Stimulated activated CD8-positive, alpha-beta memory T cell treated with anti-CD3 and anti-CD28 coated beads, Interleukin-12 subunit alpha, Interleukin-12 subunit beta, amount 100 ng/mL, for 24 hours (primary cell): ENCODE results near the gene TMEM82.

ENCODE experiments used
- DNase-seq: peaks from one replicate; pipeline ENCODE4 v3.0.0-alpha.2; 2020; ENCODE audit errors: extremely low read depth

Gene TMEM82

DNA sequence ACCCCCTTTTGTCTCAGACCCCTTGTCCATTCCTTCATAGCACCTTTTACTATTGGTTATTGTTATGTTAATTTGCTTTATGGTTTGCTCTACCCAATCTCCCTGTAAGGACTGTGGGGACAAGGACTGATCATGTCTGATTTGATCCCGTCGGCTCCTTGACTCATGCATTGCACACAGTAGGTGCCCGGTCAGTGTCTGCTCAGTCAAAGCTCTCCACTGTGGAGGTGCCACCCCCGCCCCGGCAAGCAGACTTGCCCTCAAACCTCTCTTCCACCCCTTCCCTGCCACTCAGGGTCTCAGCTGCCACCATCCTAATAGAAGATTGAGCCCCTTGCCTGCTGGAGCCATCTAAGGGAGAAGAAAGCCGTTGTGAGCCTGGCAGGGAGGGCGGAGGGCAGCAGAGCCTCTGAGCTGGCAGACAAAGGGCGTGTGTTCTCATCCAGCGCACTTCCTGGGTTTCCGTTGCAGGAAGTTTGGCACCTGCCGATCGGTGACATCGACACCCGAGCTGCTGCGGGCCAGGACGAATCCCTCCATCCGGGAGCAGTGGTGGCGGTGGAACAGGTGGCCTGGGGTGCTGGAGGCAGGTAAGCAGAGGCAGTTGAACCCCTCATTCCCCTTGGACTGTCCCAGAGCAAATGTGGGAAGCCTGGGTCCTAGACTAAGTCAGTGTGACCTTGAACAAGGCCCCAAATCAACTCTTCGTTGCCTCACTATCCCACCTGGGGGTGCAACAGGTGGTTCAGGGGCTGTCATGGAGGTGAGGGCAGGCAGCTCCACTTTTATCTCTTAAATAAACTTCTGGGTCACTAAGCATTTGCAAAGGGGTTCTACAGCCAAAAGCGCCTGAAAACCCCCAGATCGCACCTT lies 14.1 kb downstream of the TMEM82 start:
- no peak for DNase-seq

DNA sequence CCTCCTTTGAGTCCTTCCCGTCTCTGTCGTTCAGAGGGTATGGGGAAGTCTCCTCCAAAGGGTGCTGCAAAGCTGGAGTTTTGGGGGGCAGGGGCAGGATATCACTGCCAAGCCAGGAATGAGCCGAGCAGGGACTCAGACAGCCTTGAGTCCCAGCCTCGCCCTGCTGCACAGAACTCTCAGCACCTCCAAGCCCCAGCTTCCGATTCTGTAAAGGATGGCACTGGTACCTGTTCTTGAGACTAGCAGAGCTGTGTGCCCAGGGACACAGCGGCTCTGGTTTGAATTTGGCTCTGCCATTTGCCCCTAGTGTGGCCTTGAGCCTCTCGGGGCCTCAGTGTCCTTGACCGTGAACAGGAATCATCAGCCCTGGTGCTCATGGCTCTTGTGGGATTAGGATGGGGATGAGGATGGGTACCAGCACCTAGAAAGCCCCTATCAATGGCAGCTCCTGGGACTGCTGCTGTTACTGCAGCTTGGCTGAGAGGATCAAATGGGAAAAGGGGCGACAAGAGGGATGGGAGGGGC lies 14.8 kb downstream of the TMEM82 start:
- no peak for DNase-seq

DNA sequence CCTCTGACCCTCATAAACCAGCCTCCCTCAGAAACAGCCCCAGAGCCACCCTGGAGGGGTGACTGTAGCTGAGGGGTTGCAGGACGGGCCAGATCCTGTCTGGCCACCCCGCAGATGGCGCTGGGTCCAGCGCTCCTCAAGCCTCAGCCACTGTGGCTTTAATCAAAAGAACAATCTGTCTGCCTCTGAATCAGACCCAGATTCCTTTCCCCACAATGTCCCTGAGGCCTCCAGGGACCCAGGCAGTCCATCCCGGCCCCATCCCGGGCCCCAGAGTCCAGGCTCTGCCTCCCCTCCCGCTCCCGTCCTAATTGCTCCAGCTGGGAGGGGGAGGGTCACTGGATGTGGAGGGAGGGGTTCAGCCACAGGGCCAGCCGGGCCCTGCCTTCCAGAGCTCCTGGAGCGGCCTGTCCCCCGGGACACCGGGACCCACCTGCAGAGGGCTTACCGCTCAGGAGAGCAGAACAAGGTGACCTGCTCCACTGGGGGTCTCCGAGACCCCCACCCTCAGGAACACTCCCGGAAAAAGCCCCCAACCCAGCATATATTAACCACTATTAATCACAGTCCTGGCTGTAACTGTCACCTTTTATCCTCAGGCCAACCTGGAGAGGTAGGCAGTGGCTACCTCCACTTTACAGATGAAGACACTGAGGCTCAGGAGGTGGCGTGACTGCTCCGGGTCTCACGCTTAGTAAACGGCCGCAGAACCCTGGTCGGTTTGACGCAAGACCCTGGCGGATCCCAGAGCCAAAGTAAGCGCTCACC lies 15.5 kb downstream of the TMEM82 start:
- no peak for DNase-seq

- DNase-seq: no peak
Observed at GRCh38 chr1:15758343-15758931, 16.1 kb downstream of the TMEM82 start, which contains the start of gene FBLIM1. Gene FBLIM1, plus strand, starts transcription at chr1:15758795. Its CDS starts 6,189 bp downstream, at chr1:15764984.

DNA sequence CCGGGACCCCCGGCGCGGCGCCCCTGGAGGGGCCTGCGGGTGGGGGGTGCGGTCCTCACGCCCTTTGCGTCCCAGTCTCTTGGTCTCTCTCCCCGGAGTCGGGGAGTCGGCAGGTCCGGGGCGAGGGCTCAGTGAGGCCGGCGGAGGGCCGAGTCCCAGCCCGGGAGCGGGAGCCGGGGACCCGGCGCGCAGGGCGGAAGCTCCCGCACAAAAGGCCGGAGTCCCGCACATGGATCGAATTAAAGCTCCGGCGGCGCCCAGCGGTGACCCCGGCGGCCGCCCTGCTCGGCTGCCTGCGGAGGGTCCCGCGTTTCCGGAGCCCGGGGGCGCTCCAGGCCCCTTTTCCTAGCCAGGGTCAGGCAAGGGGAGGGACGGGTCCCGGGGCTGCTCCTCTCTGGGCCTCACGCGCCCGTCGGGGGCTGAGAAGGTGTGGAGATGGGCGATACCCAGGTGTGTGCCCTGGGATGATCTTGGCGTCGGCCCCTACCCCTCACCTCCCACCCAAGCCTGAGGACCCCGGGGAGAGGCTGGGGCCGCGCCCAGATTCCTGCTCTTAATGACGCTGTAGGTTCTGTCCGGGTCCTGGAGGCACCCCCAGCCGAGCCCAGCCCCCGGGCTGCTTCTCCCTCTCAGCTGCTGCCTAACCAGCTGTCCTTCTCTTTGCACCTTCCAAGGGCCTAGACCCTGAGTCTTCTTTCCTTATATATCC lies 16.8 kb downstream of the TMEM82 start:
- no peak for DNase-seq

DNA sequence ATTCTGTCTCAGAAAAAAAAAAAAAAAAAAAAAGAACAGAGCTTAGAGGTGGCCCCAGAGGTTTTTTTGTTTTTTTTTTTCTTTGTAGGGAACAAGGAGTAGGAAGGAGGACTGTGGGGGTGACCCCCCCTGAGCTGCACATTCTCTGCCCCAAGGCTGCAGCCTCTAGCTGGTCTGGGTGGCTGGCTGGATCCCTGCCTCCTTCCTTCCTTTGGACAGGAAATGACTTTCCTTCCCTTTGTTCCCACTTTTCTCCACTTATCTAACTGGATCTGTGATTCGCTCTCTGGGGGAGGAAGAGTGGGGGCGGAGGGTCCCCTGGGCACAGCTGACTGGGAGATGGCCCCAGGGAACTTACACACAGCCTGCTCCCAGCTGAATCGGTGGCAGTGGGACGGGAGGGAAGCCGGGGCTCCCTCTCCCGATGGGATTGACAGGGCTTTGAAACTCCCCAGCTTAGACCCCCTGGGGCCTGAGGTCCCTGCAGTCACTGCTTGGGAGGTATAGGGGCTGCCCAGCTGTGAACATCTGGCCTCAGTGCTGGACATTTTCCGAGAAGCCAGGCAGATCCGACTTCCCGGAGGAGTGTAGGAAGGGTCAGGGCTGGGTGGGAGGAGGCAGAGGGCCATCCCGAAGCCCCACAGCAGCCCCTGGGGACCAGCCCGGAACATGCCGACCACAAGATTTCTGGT lies 18.4 kb downstream of the TMEM82 start:
- no peak for DNase-seq

- no peak for DNase-seq
Observed at GRCh38 chr1:15761366-15762128, 19.2 kb downstream of the TMEM82 start.

DNA sequence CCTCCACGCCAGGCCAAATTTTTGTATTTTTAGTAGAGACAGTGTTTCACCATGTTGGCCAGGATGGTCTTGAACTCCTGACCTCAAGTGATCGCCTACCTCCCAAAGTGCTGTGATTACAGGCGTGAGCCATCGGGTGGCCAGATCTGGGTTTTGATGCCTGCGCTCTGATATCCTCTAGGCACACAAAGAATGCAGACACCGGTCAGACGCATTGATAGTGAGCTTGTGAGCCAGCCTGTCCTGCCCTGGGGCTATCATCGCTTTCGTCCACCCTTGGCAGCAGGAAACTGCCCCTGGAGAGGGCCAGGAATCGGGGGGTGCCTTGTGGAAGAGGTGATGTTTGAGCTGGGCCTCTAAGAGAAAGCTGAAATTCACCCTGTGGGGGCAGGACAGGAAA lies 20.2 kb downstream of the TMEM82 start:
- no peak for DNase-seq

DNA sequence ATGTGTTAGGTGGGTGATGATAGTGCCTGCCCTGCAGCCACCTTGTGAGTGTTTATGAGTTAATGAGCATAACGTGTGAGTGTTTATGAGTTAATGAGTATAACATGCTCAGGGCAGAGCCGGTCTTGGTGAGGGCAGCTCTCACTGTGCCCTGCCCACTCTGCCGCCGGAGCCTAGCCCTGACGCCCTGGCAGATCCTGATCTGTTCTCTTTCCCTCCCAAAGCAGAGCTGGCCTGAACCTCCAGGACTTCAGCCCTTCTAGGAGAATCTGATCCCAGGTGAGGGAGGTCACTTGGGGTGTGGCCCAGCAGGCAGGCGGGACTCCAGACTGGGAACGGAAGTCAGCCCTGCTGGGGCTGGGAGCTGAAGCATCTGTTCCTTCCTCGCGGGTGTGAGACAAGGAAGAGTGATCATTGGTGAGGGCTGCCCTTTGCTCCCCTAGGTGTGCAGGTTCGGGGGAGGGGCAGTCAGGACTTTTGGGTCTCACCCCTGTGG lies 22.0 kb downstream of the TMEM82 start:
- no peak for DNase-seq

DNA sequence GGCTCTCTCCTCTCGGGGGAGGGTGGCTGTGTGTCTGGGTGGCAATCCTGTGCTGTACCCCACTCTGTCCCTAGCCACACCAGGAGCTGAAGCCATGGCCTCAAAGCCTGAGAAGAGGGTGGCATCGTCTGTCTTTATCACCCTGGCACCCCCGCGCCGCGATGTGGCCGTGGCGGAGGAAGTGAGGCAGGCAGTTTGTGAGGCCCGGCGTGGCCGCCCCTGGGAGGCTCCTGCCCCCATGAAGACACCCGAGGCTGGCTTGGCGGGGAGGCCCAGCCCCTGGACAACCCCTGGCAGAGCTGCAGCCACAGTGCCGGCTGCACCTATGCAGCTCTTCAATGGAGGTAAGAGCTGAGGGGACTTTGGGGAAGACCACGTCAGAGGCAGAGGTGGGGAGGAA lies 22.6 kb downstream of the TMEM82 start:
- DNase-seq: no peak

GRCh38 chr1:15765495-15766194 lies 23.3 kb downstream of the TMEM82 start:
- DNase-seq: no peak

DNA sequence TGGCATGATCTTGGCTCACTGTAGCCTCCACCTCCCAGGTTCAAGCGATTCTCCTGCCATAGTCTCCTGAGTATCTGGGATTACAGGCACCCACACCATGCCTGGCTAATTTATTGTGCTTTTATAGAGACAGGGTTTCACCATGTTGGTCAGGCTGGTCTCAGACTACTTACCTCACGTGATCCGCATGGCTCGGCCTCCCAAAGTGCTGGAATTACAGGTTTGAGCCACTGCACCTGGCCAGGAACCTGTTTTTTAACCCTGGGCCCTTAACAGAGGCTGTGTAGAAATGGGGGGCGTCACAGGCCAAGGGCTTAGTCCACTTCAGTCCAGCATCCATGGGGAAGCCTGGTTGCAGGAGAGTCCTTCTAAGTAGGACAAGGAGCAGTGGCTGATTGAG lies 25.6 kb downstream of the TMEM82 start:
- no peak for DNase-seq

GRCh38 chr1:15768388-15768787 lies 26.1 kb downstream of the TMEM82 start:
- DNase-seq: no peak

GRCh38 chr1:15770313-15770962 lies 28.1 kb downstream of the TMEM82 start:
- no peak for DNase-seq

DNA sequence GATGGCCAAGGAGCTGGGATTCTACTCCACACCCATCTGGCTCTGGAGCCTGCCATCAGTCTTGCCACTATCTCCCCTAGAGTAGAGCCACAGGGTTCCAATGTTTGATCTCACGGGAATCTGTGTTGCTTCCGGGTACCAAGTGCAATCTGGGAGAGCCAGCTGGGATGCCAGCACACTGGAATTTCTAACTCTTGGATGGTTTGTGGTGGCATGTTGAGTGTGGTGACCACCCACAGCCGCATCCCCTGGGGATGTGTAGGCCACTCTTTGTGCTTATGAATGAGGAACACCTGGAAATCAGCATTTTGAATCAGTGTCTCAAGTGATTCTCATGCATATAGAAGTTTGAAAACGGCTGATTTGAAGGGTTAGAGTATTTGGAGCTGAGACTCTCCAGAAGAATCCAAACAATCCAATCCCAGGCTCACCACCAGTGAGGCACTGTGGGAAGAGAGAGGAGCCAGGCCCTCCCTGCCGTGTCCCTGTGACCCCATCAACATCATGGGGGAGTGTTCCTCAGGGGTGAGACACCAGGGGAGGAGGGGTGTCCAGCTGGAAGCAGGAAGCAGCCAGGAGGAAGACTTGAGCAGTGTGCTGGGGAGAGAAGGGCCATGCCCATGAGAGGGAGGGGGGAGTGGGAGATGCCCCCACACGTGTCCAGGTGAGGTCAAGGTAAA lies 29.7 kb downstream of the TMEM82 start:
- DNase-seq: no peak

DNA sequence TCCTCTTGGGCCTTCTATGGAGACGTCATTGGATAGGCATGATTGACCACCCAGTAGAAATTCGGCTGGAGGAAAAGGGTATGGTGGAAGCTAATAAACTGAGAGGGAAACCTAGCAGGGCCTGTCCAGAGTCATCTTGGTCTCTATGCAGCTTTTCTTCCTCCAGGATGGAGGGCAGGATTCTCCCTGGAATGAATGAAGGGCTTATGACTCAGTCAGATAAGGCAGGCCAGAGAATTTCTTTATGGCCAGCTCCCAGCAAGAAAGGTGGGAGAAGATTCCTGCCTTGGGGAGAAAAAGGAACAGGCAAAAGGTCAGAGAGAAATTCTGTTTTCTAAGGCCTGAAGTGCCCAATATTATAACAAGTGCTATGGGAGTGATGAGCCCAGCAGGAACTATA lies 33.4 kb downstream of the TMEM82 start:
- DNase-seq: no peak

DNA sequence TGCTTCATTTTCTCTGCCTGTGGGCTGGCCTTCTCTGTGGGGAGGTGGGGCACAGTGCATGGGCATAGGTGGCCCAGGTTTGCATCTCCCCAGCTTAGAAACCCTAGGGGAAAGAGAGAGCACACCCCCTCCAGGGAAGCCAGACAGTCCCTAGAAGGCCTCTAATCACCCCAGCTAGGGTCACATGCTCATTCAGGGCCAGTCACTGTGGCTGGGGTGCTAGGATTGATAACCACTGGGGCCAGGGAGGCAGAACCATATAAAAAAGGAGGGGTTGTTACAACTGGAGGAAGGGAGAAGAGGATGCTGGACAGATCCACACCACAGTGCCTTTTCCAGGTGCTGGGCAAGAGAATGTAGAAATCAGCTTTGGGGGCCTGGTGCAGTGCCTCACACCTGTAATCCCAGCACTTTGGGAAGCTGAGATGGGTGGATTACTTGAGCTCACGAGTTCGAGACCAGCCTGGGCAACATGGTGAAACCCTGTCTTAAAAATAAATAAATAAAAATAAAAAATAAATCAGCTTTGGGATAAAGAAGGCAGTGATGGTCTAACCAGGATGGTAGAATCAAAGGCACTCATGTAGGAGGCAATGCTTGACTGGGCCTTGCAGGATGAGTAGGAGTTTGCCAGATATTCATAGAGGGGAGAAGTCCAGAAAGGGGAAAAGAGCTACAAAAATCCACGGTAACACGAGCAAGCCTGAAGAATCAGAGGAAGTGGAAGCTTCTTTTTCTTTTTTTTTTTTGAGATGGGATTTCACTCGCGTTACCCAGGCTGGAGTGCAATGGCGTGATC lies 35.8 kb downstream of the TMEM82 start:
- no peak for DNase-seq

- no peak for DNase-seq
Observed at GRCh38 chr1:15785683-15786082, 43.4 kb downstream of the TMEM82 start.
